GM18858 (cell line): ENCODE results near the gene PSPH.
A peak's percentile ranks its signal among the peaks of the same experiment; 100 is the strongest.
"Not testable (repeated sequence)": the region's sequence is repeated elsewhere in the genome, so short reads cannot be mapped to it uniquely, and the experiment has no call there.

Experiments
- ATAC-seq: cut with Tn5 transposase; IDR thresholded peaks from one replicate; pipeline ENCODE4 v1.9.1; 2021; ENCODE audit not compliant: unreplicated experiment

Gene PSPH

DNA sequence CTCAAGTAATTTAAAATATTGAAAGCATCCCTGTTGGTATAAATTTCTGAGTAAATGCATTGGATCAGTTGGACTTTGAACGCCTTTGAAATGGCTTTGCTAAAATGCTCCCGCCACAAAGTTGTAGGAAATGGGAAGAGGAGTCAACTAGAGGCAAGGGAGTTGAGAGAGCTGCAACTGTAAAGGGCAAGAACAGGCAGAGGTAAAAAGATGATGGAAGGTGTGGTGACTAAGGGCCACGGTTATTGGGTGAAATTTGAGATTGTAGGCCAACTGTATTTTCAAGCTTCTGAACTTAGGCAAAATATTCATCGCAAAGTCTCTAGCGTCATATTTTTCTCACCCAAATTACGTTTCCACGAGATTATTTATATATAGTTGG, 12.2 kb upstream of the PSPH start:
- no peak for ATAC-seq

DNA sequence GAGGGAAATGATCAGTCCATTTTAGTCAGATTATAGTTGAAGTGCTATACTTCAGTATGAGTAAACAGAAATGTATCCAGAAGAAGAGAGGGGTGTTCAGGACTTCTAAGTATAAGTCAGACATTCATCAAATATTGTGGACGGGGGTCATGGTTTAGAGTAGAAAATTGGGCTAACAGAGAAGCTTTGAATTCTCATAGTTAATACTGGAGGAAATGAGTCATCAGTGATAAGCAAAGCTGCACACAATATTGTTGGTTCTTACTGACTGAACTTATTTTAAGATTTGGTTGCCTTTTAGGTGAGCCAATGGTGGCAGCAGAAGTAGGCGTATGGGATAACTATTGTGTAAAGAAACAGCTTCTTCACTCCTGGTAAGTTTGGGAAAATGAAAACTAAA, 11.1 kb upstream of the PSPH start:
- no peak for ATAC-seq

- ATAC-seq, result no peak
Measured at GRCh38 chr7:56053993-56054392, 2.7 kb upstream of the PSPH start.

GRCh38 chr7:56053379-56053778, 2.1 kb upstream of the PSPH start:
- ATAC-seq, result no peak

- no peak for ATAC-seq
Measured at GRCh38 chr7:56051053-56051338, 248 bp downstream of the PSPH start.

DNA sequence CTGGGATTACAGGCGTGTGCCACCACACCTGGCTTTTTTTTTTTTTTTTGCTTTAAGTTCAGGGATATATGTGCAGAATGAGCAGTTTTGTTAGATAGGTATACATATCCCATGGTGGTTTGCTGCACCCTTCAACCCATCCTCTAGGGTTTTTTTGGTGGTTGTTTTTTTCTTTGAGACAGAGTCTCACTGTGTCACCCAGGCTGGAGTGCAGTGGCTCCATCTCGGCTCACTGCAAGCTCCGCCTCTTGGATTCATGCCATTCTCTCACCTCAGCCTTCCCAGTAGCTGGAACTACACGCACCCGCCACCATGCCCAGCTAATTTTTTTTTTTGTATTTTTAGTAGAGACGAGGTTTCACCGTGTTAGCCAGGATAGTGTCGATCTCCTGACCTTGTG, 2.5 kb downstream of the PSPH start:
- ATAC-seq, result not testable (repeated sequence)

DNA sequence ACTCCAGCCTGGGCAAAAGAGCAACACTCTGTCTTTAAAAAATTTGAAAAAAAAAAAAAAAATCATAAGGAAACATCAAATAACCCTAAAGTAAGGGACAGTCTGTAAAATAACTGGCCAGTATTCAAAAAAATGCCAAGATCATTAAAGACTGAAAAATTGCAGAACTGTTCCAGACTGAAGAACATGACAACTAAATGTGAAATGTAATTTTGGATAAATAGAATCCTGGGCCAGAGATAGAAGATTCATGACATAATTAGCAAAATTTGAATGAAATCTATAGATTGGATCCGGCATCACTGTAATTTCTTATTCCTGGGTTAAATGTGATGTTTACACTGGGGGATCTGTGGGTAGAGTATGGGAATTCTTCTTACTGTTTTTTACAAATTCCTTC, 3.0 kb downstream of the PSPH start:
- no peak for ATAC-seq

DNA sequence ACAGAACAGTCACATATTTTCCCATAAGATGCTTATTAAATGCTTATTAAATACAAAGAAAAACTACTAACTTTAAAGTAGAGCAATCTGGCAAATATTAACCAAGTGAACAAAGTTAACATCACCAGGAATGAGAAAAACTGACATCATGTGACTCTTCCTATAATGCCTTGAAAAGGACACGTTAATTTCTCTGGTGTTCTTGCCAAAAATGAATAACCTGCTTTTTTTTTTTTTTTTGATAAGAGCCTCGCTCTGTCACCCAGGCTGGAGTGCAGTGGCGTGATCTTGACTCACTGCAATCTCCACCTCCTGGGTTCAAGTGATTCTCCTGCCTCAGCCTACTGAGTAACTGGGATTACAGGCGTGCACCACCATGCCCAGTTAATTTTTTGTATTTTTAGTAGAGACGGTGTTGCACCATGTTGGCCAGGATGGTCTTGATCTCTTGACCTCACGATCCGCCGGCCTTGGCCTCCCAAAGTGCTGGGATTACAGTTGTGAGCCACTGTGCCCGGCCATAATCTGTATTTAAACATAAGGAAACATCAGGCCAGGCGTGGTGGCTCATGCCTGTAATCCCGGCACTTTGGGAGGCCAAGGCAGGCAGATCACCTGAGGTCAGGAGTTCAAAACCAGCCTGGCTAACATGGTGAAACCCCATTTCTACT, 3.7 kb downstream of the PSPH start:
- not testable (repeated sequence) for ATAC-seq

- ATAC-seq, result no peak
Measured at GRCh38 chr7:56046721-56047445, 4.4 kb downstream of the PSPH start.

- not testable (repeated sequence) for ATAC-seq
Measured at GRCh38 chr7:56045758-56046157, 5.5 kb downstream of the PSPH start.

- no peak for ATAC-seq
Measured at GRCh38 chr7:56040730-56041129, 10.5 kb downstream of the PSPH start.

DNA sequence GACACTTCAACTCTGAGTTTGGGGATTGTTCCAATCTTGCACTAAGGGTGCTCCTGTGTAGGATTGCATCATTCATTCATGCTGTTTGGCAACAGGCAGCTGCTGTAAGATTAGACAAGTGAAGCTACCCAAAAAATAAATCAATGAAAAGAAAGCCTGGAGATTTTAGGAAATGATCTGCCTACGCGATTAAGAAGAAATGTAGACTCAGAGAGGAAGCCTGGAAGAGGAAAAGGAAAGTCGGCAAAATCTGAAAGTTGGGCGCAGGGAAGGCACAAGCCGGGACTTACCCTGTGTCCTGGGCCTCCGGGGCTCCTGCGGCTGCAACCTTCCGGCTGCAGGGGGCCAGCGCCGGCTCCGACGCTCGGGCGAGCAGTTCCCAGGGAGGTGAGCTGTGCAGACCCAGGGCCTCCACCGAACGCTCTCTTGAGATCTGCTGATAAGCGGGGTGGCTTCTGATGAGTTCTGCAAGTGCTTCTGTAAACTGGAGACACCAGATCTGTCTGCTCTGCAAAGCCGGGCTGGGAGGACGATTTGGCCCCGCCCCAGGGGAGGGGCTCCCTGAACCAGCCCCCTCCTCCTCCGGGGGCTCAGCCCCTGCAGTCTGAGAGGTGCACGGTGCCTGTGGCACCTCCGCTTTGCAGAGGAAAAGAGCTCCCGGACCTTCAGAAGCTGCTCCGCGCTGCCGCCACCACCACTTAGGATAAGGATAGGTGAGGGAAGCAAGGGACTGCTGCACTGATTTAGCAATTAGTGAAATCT, 17.4 kb downstream of the PSPH start:
- peak; percentile 95 for ATAC-seq

- ATAC-seq, result not testable (repeated sequence)
Measured at GRCh38 chr7:56032578-56032977, 18.7 kb downstream of the PSPH start.

- ATAC-seq, result not testable (repeated sequence)
Measured at GRCh38 chr7:56031556-56031955, 19.7 kb downstream of the PSPH start.

GRCh38 chr7:56030340-56030739, 20.9 kb downstream of the PSPH start:
- ATAC-seq, result no peak

GRCh38 chr7:56028942-56029630, 22.2 kb downstream of the PSPH start:
- ATAC-seq, result no peak

DNA sequence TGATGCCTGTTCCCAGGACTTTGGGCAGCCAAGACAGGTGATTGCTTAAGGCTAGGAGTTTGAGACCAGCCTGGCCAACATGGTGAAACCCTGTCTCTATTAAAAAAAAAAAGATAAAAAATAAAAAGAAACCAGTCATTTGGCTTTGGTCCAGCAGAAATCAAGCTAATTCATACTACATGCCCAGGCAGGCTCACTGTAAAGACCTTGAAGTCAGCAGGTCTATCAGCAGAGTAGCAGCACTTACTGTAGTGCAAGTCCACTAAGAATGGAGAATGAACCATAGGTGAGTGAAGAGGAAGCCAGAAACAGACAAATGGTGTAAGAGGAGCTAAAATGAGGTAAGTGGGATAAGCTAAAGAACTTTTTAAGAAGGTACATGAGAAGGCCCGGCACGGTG, 24.7 kb downstream of the PSPH start:
- no peak for ATAC-seq

GRCh38 chr7:56023500-56023899, 27.7 kb downstream of the PSPH start:
- ATAC-seq, result no peak

GRCh38 chr7:56019501-56019900, 31.7 kb downstream of the PSPH start:
- ATAC-seq, result no peak

DNA sequence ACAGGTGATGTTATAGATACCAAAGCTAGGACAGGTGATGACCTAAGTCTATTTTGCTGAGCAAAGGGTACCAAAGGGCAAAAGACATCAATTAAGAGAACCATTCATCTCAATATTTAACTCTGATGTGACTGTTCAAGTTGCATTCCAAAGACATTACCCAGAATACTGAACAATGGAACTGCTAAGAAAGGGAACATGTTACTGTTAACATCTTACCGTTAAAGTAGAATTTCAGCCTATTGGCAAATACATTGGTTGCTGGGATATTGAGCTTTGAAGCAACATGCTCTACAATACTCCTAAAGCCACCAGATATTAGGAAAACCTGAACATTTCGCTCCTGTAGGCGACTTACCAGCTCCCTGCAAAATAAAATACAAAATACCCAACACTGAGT, 34.2 kb downstream of the PSPH start:
- not testable (repeated sequence) for ATAC-seq

DNA sequence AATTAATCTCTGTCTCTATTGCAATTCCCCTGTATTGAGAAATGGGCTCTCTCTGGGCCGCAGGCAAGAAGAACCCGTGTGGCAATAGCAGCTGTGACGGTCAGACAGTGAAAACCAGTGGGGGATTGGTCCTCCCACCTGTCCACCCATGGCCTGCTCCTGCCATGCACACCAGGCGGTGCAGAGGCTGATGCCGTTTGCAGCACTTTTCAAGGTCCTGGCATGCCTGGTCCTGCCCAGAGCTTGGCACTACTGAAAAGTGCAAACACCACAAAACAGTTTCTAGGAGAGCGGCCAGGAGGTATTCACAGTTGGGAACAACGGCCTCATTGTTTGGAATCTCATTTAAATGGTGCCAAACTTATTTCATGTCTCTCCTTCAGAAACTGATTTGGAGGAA, 41.5 kb downstream of the PSPH start:
- ATAC-seq, result no peak

DNA sequence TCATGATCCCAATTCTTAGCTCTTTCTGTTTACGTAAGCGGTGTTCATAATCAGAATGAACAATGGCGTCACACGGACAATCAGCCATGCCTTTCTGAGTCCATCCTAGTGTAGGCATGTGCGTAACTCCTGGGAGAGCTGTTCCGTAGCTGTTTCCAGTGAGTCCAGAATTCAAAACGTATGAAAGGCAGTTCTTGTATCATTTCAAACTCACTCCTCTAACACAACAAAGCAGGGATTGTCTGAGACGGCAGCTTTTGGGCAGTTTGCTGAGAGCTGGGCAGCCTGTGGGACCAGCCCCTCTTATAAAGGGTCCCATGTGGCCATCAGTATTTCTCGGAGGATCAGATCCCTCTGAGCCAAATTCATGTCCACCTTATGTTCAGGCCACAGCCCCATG, 43.4 kb downstream of the PSPH start:
- no peak for ATAC-seq
